NCI-H69 (cell line): ENCODE data around the gene DDX28.
"Not testable (repeated sequence)": the region's sequence is repeated elsewhere in the genome, so short reads cannot be mapped to it uniquely, and the experiment has no call there.

Experiments
- DNase-seq: peaks from one replicate; lab custom pipeline; 2025; lab: John Stamatoyannopoulos, UW

DDX28 gene

GRCh38 chr16:68037841-68038597 is 15.0 kb upstream of the DDX28 start:
- no peak for DNase-seq

GRCh38 chr16:68035227-68035626 is 12.2 kb upstream of the DDX28 start:
- no peak for DNase-seq

- DNase-seq = no peak
These were observed 10.1 kb upstream of the DDX28 start for GRCh38 chr16:68033101-68033500.

- DNase-seq = no peak
These were observed 8.9 kb upstream of the DDX28 start for GRCh38 chr16:68031951-68032350.

- not testable (repeated sequence) for DNase-seq
These were observed 7.1 kb upstream of the DDX28 start for GRCh38 chr16:68030108-68030507.

- DNase-seq = no peak
These were observed 6.0 kb upstream of the DDX28 start for GRCh38 chr16:68028996-68029395.

GRCh38 chr16:68022278-68022727 is 729 bp downstream of the DDX28 start:
- no peak for DNase-seq

GRCh38 chr16:68021490-68021889 is 1.5 kb downstream of the DDX28 start:
- DNase-seq = no peak

GRCh38 chr16:68019167-68019680 is 3.8 kb downstream of the DDX28 start:
- DNase-seq = no peak

- DNase-seq = no peak
These were observed 7.4 kb downstream of the DDX28 start, which contains the start of gene DPEP2NB for GRCh38 chr16:68015681-68016080. DPEP2NB (minus strand) TSS chr16:68015911; CDS start chr16:68015770, 141 bp downstream.

GRCh38 chr16:68013440-68013839 is 9.6 kb downstream of the DDX28 start:
- peak; percentile 19 for DNase-seq

- DNase-seq = not testable (repeated sequence)
These were observed 13.2 kb downstream of the DDX28 start for GRCh38 chr16:68009872-68010271.

GRCh38 chr16:68009157-68009735 is 13.8 kb downstream of the DDX28 start:
- DNase-seq = no peak

- DNase-seq = no peak
These were observed 17.2 kb downstream of the DDX28 start for GRCh38 chr16:68005786-68006286.

- DNase-seq = no peak
These were observed 17.8 kb downstream of the DDX28 start for GRCh38 chr16:68005211-68005610.

GRCh38 chr16:68003031-68003430 is 20.0 kb downstream of the DDX28 start:
- no peak for DNase-seq

- no peak for DNase-seq
These were observed 22.6 kb downstream of the DDX28 start for GRCh38 chr16:68000450-68000849.

- no peak for DNase-seq
These were observed 23.0 kb downstream of the DDX28 start for GRCh38 chr16:67999985-68000384.

- not testable (repeated sequence) for DNase-seq
These were observed 24.0 kb downstream of the DDX28 start, which contains the start of gene DPEP2 for GRCh38 chr16:67998779-67999688. DPEP2 (minus strand) TSS chr16:67999484; CDS start chr16:67993212, 6,272 bp downstream.

GRCh38 chr16:67998231-67998778 is 24.7 kb downstream of the DDX28 start:
- not testable (repeated sequence) for DNase-seq

GRCh38 chr16:67996666-67997065 is 26.4 kb downstream of the DDX28 start:
- no peak for DNase-seq

- no peak for DNase-seq
These were observed 27.6 kb downstream of the DDX28 start for GRCh38 chr16:67995423-67995822.
